ENCODE measurements around the gene NUP205.

- TF ChIP-seq NR2F2 (IDR thresholded peaks at IDR 0.05; ENCODE audit: borderline replicate concordance, low read depth) (no peak), FOXA1 (IDR thresholded peaks at IDR 0.05) (no peak), FOXA1 (CRISPR knock-in tag; IDR thresholded peaks at IDR 0.05) (no peak), JUNB (CRISPR knock-in tag; IDR thresholded peaks at IDR 0.05; ENCODE audit: borderline replicate concordance) (no peak), THAP7 (CRISPR knock-in tag; IDR thresholded peaks at IDR 0.05) (no peak), SIN3A (IDR thresholded peaks at IDR 0.05; ENCODE audit: borderline replicate concordance, low read depth, low read length) (no peak)
- TF ChIP-seq, protein P1, sequence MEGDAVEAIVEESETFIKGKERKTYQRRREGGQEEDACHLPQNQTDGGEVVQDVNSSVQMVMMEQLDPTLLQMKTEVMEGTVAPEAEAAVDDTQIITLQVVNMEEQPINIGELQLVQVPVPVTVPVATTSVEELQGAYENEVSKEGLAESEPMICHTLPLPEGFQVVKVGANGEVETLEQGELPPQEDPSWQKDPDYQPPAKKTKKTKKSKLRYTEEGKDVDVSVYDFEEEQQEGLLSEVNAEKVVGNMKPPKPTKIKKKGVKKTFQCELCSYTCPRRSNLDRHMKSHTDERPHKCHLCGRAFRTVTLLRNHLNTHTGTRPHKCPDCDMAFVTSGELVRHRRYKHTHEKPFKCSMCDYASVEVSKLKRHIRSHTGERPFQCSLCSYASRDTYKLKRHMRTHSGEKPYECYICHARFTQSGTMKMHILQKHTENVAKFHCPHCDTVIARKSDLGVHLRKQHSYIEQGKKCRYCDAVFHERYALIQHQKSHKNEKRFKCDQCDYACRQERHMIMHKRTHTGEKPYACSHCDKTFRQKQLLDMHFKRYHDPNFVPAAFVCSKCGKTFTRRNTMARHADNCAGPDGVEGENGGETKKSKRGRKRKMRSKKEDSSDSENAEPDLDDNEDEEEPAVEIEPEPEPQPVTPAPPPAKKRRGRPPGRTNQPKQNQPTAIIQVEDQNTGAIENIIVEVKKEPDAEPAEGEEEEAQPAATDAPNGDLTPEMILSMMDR (CRISPR knock-in tag; IDR thresholded peaks at IDR 0.05) = peak; percentile 60
Measured at GRCh38 chr7:135645296-135645904, 87.7 kb downstream of the NUP205 start.

Data from HepG2 (cell line).